Measurements from ENCODE around the gene ZBED2.

DNA sequence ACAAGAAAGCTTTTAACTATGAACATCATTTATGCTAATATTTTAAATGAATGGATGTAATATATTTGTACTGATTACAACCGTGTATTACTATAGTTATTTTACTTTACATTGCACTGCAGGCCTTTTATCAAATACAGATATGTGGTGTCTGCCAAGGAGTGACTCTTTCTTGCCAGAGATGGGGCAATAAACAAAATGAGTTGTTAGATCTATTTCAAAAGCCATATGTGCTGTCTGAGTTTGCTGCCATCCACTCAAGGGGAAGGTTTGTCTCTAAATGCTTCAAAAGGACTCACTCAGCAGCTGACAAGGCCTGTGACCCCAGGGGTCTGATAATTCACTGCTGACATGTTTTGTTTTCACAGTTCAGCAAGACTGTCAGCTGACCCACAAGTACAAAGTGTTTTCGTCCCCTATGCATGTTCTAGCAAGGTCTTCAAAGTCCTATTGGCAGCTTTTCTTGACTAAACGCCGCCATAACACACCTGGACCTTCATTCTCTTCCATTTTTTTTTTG lies 41.3 kb upstream of the ZBED2 start:
- no peak for TF ChIP-seq KDM5A (IDR thresholded peaks at IDR 0.05; ENCODE audit: low read length)
- TF ChIP-seq, protein P1, sequence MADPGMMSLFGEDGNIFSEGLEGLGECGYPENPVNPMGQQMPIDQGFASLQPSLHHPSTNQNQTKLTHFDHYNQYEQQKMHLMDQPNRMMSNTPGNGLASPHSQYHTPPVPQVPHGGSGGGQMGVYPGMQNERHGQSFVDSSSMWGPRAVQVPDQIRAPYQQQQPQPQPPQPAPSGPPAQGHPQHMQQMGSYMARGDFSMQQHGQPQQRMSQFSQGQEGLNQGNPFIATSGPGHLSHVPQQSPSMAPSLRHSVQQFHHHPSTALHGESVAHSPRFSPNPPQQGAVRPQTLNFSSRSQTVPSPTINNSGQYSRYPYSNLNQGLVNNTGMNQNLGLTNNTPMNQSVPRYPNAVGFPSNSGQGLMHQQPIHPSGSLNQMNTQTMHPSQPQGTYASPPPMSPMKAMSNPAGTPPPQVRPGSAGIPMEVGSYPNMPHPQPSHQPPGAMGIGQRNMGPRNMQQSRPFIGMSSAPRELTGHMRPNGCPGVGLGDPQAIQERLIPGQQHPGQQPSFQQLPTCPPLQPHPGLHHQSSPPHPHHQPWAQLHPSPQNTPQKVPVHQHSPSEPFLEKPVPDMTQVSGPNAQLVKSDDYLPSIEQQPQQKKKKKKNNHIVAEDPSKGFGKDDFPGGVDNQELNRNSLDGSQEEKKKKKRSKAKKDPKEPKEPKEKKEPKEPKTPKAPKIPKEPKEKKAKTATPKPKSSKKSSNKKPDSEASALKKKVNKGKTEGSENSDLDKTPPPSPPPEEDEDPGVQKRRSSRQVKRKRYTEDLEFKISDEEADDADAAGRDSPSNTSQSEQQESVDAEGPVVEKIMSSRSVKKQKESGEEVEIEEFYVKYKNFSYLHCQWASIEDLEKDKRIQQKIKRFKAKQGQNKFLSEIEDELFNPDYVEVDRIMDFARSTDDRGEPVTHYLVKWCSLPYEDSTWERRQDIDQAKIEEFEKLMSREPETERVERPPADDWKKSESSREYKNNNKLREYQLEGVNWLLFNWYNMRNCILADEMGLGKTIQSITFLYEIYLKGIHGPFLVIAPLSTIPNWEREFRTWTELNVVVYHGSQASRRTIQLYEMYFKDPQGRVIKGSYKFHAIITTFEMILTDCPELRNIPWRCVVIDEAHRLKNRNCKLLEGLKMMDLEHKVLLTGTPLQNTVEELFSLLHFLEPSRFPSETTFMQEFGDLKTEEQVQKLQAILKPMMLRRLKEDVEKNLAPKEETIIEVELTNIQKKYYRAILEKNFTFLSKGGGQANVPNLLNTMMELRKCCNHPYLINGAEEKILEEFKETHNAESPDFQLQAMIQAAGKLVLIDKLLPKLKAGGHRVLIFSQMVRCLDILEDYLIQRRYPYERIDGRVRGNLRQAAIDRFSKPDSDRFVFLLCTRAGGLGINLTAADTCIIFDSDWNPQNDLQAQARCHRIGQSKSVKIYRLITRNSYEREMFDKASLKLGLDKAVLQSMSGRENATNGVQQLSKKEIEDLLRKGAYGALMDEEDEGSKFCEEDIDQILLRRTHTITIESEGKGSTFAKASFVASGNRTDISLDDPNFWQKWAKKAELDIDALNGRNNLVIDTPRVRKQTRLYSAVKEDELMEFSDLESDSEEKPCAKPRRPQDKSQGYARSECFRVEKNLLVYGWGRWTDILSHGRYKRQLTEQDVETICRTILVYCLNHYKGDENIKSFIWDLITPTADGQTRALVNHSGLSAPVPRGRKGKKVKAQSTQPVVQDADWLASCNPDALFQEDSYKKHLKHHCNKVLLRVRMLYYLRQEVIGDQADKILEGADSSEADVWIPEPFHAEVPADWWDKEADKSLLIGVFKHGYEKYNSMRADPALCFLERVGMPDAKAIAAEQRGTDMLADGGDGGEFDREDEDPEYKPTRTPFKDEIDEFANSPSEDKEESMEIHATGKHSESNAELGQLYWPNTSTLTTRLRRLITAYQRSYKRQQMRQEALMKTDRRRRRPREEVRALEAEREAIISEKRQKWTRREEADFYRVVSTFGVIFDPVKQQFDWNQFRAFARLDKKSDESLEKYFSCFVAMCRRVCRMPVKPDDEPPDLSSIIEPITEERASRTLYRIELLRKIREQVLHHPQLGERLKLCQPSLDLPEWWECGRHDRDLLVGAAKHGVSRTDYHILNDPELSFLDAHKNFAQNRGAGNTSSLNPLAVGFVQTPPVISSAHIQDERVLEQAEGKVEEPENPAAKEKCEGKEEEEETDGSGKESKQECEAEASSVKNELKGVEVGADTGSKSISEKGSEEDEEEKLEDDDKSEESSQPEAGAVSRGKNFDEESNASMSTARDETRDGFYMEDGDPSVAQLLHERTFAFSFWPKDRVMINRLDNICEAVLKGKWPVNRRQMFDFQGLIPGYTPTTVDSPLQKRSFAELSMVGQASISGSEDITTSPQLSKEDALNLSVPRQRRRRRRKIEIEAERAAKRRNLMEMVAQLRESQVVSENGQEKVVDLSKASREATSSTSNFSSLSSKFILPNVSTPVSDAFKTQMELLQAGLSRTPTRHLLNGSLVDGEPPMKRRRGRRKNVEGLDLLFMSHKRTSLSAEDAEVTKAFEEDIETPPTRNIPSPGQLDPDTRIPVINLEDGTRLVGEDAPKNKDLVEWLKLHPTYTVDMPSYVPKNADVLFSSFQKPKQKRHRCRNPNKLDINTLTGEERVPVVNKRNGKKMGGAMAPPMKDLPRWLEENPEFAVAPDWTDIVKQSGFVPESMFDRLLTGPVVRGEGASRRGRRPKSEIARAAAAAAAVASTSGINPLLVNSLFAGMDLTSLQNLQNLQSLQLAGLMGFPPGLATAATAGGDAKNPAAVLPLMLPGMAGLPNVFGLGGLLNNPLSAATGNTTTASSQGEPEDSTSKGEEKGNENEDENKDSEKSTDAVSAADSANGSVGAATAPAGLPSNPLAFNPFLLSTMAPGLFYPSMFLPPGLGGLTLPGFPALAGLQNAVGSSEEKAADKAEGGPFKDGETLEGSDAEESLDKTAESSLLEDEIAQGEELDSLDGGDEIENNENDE (IDR thresholded peaks at IDR 0.05; ENCODE audit: insufficient replicate concordance, low read length): no peak

All from H1 (cell line).